Posterior cingulate gyrus (tissue), 11 donors: ENCODE data around the gene PHACTR3.

ENCODE experiments used
- DNase-seq, 10 donors: peaks; one replicate each; pipeline versions ENCODE4 v3.0.0 to v3.0.0-alpha.2; 2020 to 2021; ENCODE audit warnings: mixed read lengths in 3 of 10
- intact Hi-C: fragments of 100-400 bp; cut with DNase I; formaldehyde crosslinking; loops from one replicate; pipeline ENCODE4 v1.15.1; 2023

The PHACTR3 gene

DNA sequence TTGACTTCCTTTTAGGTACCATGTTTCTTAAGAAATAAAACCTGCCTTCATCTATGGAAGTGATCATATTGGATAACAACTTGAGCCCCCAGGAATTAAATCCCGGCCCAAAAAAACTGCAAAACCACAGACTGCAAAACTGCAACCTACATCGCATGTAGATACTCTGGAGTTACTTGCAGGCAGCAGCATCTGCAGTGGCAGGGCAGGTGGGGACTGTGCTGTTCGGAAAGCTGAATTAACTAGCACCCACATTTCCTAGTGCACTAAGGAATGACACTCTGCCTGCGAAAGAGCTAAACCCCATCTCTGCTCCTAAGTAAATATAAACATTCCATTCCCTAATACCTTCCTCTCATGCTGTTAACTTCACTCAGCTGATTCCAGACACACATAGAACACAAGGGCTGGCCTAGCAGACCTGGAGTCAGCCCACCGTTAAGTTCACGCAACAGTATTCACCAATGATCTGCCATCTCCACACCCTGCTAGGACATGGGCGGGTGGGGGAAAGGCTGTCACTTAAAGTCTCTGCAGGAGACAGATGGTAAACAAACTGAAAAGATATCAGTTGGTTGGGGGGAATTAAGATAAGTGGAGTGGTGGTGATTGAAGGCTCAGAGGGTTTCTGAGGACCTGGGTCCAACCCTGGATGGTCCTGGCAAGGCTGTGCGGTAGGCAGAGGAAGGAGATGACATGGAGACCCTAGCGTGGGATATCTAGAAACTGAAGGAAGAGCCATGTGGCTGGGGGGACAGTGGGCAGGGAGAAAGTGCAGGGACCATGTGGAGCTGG is 200.7 kb downstream of the PHACTR3 start:
- peak in 1 of 10 donors; percentile 22 for DNase-seq
- intact Hi-C loops: no loop called here

DNA sequence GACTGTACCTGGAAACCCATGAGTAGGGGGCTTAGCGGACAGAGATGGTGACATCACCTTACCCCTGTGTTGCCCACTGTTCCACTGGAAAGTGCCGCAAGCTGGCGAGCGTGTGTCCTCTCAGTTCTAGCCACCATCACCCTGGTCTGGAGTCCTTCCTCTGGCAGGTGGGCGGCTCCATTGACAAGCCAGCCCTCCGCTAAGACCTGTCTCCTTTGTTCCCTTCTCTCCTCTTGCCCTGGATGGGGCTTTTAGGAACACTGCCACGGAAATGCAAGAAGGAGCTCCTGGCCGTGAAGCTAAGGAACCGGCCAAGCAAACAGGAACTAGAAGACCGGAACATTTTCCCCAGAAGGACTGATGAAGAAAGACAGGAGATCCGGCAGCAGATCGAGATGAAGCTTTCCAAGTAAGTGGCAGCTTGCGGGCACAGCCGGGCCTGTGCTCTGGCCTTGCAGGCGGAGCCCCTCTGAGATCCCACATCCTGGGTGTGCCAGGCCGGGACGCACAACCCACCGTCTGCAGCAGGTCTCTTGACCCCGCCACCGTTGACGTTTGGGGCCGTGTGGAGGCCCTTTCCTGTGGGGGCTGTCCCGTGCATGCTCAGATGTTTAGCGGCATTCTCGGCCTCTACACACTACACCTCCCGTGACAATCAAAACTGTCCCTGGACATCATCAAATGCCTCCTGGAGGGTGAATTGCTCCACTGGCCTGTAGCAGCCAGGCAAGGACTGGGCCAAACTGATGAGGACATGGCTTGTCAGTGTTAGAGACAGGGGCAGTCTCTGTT is 201.6 kb downstream of the PHACTR3 start:
- peak in 3 of 10 donors; percentile 10 to 74 (median 63) for DNase-seq
- intact Hi-C loops: no loop called here

DNA sequence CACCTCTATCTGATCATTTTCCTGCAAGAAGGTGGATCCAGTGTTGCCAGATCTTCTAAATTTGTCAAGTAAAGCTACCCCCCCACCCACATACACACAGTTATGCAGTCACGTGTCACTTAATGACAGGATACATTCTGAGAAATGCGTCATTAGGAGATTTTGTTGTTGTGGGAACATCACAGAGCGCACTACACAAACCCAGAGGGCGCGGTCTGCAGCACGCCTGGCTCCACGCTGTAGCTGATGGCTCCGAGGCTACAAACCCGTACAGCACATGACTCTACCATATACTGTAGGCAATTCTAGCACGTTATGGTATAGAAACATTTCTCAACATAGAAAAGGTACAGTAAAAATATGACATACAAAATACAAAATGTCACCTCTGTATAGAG is 202.2 kb downstream of the PHACTR3 start:
- intact Hi-C loops: no loop called here
- DNase-seq: no peak

DNA sequence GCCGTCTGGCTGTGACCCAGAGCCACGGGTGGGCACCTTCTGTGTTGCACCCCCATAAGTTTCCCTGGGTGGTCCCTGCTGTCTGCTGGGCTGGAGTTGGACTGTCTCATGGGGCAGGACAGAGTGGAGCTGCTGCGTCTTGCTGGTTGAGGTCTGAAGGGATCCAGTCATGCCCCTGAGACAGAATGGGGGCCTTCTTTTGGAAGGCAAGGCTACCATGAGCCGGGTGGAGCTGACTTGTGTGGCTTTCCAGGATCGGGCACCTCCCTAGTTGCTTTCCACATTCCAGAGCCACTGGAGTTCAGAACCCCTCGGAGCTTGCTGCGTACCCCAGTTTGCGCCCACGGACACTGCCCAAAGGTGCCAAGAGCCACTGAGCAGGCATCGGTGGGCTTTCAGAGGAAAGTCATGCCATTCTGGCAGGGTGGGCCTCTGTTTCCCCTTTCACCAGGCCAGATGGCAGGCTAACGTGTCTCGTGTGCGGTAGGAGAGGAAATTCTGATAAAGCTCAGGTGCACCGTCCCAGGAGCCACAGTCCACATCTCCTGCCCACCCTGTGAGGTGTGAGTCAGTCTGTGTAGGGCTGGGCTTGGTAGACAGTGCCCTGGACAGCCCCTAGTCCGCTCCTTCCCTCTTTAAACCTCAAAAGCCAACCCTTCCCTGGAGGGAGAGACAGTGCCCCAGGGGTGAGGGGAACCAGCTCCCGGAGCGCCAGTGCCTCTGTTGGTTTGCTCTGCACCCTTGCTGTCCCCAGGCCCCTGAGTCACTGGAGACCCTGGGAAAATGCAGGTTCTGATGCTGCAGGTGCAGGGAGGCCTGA is 203.8 kb downstream of the PHACTR3 start:
- DNase-seq: peak in 3 of 10 donors; percentile 8 to 62 (median 51)
- intact Hi-C loops: no loop called here

DNA sequence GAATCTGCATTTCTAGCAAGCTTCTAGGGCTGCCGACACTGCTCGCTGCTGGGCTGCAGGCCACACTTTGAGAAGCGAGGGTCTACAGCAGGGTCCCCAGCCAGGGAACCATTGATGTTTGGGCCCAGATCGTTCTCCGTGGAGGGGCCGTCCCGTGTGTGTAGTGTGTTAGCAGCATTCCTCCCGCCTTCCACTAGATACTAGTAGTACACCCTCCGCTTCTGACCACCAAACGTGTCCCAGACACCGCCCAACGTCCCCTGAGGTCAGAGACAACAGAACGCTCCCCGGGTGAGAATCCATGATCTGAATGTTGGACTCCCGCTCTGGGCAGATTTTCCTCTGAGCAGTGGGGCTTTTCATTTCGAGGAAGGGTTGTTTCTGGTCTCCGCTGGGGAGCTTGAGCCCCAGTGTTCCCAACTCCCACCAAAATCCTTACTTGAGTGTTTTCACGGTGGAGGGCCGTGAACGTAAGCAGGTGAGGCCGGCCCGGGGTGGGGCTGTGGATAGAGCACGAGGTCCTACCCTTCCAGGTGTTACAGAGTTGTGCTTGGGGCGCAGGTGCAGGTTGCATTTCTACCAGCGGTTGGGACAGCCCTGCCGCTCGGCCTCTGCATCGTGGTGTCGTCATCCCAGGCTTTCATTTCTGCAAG is 204.5 kb downstream of the PHACTR3 start:
- peak in 4 of 10 donors; percentile 1 to 72 (median 15) for DNase-seq
- intact Hi-C loops: no loop called here

DNA sequence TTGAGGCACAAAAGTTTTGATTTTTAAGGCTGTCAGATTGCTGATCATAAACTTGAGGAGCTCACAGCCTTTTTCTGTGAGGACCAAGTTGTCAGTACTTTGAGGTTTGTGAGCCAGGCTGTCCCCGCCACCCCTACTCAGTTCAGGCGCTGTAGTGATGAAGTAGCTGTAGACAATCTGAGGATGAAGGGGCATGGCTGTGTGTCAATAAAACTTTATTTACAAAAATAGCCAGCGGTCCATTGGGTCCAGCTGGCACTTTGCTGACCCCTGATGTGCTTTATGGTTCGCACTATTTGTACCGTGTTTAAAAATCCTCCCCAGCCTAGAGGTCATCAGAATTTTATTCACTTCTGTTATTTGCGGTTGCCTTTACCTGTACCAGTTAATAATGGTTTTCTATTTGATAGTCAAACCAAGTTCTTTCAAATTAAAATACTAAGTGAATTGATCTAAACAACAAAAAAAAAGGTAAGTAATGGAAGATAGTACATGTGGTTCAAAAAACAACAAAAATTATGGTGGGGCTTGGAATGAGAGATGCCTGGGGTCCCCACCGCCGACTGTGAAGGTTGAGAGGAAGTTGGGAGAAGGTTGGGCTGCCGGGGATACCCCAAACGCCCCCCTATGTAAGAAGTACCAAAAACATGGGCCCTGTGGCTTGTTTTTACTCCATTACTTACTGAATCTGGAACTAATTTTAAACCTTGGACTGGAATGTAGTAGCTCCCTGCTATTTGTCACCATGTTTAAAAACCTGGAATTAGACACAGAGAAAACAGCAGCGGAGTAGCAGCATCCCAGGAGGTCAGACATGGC is 205.5 kb downstream of the PHACTR3 start:
- intact Hi-C loops: no loop called here
- peak in 2 of 10 donors; percentile 11 to 40 for DNase-seq

DNA sequence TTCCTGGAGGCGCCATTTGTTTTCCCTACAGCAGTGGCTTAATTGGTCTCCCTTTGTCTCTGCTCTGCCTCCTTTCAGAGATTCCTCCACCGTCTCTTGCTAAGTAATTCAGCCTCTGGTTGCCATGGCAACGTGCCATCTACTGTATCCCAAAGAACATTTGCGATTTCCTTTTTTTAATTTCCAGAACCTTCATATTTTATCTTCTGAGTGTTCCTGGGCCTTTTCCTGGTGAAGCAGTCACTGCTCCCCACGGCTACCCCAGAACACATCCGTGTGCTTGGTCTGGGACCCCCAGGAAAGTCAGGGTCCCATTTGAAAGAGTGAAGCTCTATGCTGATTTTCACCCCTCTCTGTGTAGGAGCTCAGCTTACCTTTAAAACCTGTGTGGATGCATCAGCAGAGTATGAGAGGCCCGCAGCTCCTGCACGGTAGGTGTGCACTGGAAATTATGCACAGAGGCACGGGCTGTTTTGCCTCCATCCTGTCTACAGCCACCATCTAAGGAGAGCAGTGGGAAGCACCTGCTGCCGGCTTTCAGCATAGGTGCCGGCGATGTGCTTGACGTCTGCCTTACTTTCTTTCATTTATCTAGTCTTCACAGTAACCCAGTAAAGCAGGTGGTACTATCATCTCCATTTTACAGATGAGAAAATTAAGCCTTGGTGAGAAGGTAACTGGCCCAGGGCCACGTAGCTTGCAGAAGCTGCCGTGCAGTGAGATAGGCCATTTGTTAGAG is 206.3 kb downstream of the PHACTR3 start:
- intact Hi-C loops: no loop called here
- DNase-seq: peak in 4 of 10 donors; percentile 16 to 81 (median 36)

DNA sequence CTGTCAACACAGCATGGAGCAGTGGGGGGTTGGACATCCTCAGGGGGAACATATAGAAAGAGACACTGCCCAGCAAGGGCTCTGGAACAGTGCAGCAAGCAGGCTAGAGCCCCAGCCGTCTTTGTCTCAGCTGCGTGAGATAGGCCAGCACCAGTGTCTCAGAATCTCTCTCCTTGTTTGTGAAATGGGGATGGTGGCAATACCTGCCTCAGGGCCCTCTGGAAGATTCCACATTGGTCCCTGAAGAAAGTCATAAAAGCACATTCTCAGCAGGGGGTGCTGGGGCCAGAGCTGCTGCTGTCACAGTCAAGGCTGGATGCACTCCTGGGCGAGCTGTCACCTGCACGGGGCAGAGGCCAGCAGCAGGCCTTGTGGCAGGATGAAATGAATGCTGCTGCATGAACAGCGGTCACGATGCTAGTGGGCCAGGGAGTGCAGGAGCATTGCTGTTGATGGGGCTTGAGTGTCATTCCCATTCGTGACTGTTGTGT is 207.4 kb downstream of the PHACTR3 start:
- intact Hi-C loops: no loop called here
- peak in 4 of 10 donors; percentile 12 to 74 (median 40) for DNase-seq

DNA sequence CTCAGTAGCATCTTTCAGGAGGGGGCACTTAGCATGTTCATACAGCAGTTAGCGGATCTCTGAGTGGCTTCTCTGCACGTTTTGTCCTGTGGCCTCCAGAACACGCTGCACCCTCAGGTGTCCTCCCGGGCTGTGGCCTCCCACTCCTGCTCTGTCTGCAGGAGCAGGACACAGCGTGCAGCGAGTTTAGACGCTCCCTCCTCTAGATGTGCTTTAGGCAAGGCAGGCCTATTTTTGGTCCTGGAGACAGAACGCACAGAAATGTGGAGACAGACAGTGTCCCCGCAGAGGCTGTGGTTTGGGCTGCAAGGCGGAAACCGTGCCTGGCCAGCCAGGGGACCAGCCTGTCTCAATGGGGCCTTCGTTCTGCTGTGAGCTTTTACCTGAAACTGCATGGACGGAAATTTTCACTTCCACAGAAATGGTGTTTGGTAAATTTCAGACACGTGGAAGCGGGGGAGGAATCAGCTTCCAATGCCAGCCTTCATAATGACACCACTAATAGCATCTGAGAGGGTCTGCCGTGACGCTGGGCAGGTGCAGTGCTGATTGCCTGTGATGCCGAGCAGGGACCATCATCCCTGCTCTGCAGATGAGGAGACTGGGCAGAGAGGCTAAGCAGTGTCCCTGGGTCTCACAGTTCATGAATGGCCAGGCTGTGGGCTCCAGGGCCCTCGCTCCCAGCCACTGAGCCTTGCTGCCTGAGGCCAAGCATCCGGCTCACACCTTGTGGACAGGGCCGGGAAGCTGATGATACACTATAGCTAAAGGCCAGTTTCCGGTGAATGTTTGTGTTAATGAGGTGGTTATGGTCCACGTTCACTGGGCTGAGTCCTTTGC is 208.2 kb downstream of the PHACTR3 start:
- intact Hi-C loops: no loop called here
- peak in 8 of 10 donors; percentile 27 to 95 (median 72) for DNase-seq

DNA sequence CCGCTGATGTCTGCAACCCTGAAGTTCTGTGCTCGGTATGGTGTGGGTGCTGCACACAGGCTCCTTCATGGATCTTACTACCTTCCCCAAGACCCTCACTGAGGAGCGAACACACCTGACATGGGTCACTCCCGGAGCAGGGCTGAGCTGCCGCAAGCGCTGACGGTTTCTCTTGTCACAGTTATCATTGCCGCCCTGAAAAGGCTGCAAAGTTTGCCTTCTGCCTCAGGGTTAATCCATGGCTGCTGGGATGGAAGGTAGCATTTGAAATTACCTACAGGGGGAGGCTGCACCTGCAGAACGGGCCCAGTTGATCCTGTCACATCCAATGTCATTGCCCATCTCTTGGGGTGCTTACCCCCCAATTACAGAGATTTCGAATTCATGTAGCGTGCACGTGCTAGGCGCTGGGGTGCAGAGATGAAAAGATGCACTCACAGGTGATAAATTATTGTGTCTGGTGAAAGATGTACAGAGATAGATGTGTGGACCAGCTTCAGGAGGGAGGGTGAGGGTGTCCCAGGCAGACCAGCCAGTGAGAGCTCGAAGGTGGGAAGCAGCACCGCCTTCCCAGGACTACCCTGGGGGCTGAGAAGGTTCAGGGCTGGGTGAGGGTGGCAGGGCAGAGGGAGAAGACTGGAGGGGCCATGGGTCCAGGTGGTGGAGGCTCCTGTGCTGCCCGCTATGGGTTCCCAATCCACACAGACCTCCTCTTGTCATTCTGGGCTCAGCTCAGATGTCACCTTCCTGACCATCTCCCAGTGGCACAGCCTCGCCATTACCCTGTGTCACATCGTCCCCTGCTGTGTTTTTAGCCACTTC is 209.0 kb downstream of the PHACTR3 start:
- DNase-seq: peak in 2 of 10 donors; percentile 55 to 58
- intact Hi-C loops: no loop called here

DNA sequence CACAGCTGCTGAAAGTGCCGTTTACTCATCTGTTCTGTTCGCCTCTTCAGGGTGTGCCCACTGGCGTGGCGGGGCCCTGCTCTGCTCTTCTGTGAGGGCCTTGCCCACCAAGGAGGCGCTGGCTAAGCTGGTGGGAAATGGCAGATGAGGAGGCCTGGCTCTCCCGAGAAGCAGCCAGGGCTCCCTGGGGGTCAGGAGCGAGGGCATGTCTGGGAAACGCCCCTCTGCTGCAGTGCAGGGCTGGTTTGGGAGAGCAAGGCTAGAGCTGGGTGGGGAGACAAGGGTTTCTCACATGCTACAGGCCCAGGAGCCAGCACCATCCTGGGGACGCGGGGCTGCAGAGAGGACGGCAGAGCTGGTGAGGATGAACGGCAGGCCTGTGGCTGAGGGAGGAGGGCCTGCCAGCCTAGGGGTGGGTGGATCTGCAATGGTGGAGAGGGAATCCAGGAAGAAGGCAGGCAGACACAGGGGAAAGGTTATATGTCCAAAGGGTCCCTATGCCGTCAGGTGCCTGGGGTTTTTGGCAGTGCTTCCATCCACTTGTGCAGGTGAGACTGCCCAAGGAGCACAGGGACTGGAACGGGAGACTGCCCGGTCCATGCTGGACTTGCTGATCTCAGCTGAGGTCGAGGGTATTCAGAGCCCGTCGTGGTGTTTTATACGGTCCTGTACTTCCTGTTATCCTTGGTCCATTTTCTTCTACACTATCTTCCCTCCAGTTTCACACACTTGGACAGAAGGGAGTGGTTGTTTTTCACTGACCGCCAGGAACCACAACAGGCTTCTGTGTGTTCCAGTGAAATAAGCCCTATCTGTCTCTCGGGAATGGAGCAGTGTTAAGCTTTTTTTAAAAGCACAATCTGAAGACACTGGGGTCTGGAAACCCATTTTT is 209.9 kb downstream of the PHACTR3 start:
- DNase-seq: peak in 3 of 10 donors; percentile 17 to 79 (median 65)
- intact Hi-C loops: no loop called here

DNA sequence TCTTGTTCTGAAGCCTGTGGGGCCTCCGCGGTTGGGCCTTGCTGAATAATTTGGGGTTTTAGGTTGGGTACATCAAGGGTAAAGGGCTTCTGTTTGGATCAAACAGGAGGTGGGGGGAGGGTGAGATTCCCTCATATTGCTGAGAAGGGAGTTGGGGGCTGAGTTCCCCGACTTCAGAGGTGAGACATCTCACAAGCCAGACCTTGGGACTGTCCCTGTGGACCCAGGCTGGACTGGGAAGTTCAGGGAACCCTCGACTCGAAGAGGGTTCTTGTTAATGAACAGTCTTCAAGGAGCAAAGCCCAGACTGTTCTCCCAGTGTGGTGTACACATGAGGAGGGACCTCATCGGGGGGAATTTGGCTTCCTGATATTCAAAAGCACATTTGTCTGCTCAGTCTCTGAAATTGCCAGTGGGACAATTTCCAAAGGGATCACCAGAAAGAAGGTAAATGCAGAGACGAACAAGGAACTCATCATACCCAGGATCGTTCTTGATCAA is 210.6 kb downstream of the PHACTR3 start:
- DNase-seq: peak in 1 of 10 donors; percentile 17
- intact Hi-C loops: no loop called here

DNA sequence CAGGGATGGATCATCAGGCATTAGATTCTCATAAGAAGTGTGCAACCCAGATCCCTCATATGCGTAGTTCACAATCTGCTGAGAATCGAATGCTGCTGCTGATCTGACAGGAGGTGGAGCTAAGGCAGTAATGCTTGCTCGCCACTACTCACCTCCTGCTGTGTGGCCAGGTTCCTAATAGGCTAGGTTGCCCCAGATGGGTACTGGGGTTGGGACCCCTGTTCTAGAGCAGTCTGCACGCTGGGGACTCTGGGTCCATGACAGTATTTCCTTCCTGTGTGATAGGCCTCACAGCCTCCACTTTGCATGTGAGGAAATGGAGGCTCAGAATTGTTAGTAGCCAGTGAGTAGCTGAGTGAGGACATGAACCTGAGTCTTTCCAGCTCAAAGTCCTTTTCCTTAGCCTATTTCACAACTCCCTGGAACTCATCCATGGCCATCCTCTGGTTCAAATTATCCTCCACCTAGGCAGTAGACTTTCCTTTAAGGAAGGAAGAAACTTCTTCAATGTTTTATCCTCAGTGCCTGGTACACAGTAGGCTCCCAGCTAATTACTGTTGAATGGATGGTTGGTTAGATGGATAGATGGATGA is 211.9 kb downstream of the PHACTR3 start:
- intact Hi-C loops: no loop called here
- peak in 1 of 10 donors; percentile 9 for DNase-seq

DNA sequence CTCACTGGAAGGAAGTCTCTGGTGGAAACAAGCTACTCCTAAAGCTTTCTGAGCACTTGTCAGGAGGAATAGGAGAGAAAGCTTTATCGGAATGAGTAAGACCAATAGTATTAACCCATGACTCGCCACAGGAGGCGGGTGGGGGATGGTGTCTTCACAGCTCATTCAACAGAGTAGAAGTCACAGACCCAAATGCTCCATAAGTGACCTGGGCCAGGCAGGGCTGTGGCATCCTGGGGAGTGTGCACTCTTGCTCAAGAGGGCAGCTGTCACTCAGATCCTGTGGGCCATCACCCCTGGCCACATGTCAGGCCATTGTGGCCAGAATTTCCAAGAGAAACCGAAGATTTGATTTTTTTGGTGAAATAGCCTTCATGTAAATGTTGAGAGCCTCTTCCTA is 213.1 kb downstream of the PHACTR3 start:
- no peak for DNase-seq
- intact Hi-C loops: no loop called here
